Measurements from ENCODE around the gene FAHD2A.
"Not testable (repeated sequence)": the region's sequence is repeated elsewhere in the genome, so short reads cannot be mapped to it uniquely, and the experiment has no call there.

GRCh38 chr2:95434507-95435076 lies 32.1 kb downstream of the FAHD2A start:
- TF ChIP-seq CTCF (IDR thresholded peaks at IDR 0.05; ENCODE audit: low read depth, low read length, poor library complexity, severe bottlenecking); EZH2phosphoT487 (IDR thresholded peaks at IDR 0.05; ENCODE audit: borderline replicate concordance, low read length): not testable (repeated sequence)
